ENCODE measurements around the gene MARS1. TPM values are rescaled to one million over a fixed set of nuclear protein-coding genes. Genes with fewer than 3 reads are reported as not detected.

The MARS1 gene
- total RNA-seq, 4 donors from 2014 or later = 53.2 to 81.0 (median 62.7) TPM

DNA sequence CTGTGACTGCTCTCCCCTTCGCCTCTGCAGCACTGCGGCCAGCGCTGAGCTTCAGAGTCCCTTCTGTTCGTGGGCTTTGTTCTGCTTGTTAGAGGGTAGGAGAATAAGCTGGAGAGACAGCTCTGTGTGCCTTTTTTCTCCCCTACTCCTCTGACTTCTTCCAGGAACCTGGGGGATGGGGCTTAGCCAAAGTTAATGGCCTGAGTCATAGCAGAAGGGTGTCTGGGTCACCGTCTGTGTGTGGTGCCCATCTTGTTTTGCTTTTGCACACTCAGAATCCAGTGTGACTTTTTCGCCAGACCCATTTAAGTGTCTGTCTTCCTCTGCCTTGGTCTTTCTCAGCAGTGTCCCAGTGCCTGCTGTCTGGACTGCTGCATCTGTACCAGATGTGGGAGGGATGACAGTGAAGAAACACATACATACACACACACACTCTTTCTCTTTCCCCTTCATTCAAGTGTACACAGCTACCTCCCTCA, 65.0 kb downstream of the MARS1 start:
- peaks cover 10 to 16% (median 16%) of the 10 kb centered on the region in 4 donors for H3K4me1 ChIP-seq
- TF ChIP-seq CTCF (IDR thresholded peaks at IDR 0.05) (no peak), POLR2AphosphoS5 (IDR thresholded peaks at IDR 0.05) (no peak), EP300 (IDR thresholded peaks at IDR 0.05) (no peak), POLR2A (IDR thresholded peaks at IDR 0.05; ENCODE audit: low read depth) (no peak)
- 65% methylated on average over 6 of the region's 6 CpGs for WGBS
- no peaks in the 10 kb centered on the region for H3K36me3 ChIP-seq
- no peaks in the 10 kb centered on the region for H3K9me3 ChIP-seq
- peaks cover 0 to 27% (median 3%) of the 10 kb centered on the region in 4 donors for H3K27me3 ChIP-seq
- H3K4me3 ChIP-seq = no peak overlapping the region
- H3K27ac ChIP-seq (replicated peaks in 1 of 4) = no peak overlapping the region
- intact Hi-C loops (cut with DNase I) = no loop called here
- DNase-seq (ENCODE audit: extremely low spot score) = no peak

DNA sequence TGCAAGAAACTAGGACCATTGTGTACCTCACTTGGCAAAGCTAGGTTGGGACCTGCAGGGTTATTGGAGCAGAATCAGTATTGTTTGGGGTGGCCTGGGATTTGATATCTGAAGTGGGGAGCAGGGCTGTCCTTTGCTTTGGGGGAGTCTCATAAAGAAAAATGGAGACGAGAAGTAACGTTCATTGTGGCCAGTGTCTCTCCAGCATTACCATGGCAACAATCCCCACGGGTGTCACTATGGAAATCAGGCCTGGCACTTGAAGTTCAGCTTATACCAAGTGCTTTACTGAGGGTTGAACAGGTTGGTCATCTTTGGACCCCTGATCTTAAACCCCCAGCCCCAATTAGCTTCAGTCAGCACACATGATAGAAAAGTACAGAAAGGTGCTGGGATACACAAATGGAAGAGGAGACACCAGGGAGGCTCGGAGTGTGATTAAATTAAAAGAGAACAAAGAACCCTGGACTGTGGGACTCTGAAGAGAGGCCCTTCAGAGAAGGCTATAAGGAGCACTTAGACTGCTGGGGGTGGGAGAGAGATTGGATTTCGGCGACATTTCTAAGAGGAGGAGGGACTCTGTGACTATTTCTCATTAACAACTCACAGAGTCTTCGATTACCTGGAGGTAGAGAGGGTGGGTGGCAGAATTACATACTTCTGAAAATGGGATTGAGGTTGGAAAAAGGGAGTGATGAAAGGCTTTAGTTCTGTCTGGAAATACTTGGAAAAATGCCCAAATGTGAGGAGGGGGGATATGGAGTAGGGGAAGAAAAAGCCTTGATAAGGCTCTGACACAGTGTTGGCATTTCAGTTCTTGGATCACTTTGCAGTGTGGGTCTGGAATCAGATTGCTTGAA, 65.7 kb downstream of the MARS1 start:
- Histone ChIP-seq H3K27me3 (peaks cover 0 to 24% (median 3%) of the 10 kb centered on the region in 4 donors), H3K4me1 (peaks cover 10 to 16% (median 16%) of the 10 kb centered on the region in 4 donors), H3K27ac (replicated peaks in 1 of 4) (no peak overlapping the region), H3K36me3 (no peaks in the 10 kb centered on the region), H3K4me3 (no peak overlapping the region), H3K9me3 (no peaks in the 10 kb centered on the region)
- no peak for DNase-seq (ENCODE audit: extremely low spot score)
- intact Hi-C loops (cut with DNase I) = no loop called here
- 69% methylated on average over 7 of the region's 7 CpGs for WGBS
- TF ChIP-seq EP300 (IDR thresholded peaks at IDR 0.05) = no peak
- no peak for TF ChIP-seq CTCF (IDR thresholded peaks at IDR 0.05)
- TF ChIP-seq POLR2AphosphoS5 (IDR thresholded peaks at IDR 0.05) = no peak
- TF ChIP-seq POLR2A (IDR thresholded peaks at IDR 0.05; ENCODE audit: low read depth) = no peak

DNA sequence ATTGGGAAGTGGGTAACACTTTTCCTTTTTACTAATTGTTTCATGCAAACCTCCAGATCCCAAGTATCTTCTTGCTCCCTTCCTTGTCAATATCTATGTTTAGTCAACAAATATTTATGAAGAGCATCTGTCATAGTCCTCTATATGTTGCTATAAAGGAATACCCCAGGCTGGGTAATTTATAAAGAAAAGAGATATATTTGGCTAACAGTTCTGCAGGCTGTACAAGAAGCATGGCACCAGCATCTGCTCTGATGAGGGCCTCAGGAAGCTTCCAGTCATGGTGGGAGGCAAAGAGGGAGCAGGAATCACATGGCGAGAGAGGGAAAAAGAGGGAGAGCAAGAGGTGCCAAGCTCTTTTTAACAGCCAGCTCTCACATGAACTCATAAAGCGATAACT, 66.6 kb downstream of the MARS1 start:
- no peak overlapping the region for H3K4me3 ChIP-seq
- intact Hi-C loops (cut with DNase I) = no loop called here
- peaks cover 8 to 13% (median 12%) of the 10 kb centered on the region in 4 donors for H3K4me1 ChIP-seq
- no peak overlapping the region for H3K27ac ChIP-seq (replicated peaks in 1 of 4)
- peaks cover 0 to 15% (median 3%) of the 10 kb centered on the region in 4 donors for H3K27me3 ChIP-seq
- TF ChIP-seq CTCF (IDR thresholded peaks at IDR 0.05) (no peak), POLR2A (IDR thresholded peaks at IDR 0.05; ENCODE audit: low read depth) (no peak), EP300 (IDR thresholded peaks at IDR 0.05) (no peak), POLR2AphosphoS5 (IDR thresholded peaks at IDR 0.05) (no peak)
- DNase-seq (ENCODE audit: extremely low spot score) = no peak
- no peaks in the 10 kb centered on the region for H3K36me3 ChIP-seq
- H3K9me3 ChIP-seq = no peaks in the 10 kb centered on the region
- WGBS = 92% methylated on average over 2 of the region's 2 CpGs

GRCh38 chr12:57554897-57555296, 67.0 kb downstream of the MARS1 start:
- Histone ChIP-seq H3K9me3 (no peaks in the 10 kb centered on the region), H3K36me3 (no peaks in the 10 kb centered on the region), H3K27ac (replicated peaks in 1 of 4) (no peak overlapping the region), H3K27me3 (peaks cover 0 to 10% (median 2%) of the 10 kb centered on the region in 4 donors), H3K4me1 (peaks cover 4 to 9% (median 8%) of the 10 kb centered on the region in 4 donors), H3K4me3 (no peak overlapping the region)
- WGBS = 100% methylated on average over 1 of the region's 1 CpG
- DNase-seq (ENCODE audit: extremely low spot score) = no peak
- TF ChIP-seq POLR2AphosphoS5 (IDR thresholded peaks at IDR 0.05) = no peak
- TF ChIP-seq EP300 (IDR thresholded peaks at IDR 0.05) = no peak
- intact Hi-C loops (cut with DNase I) = no loop called here

- H3K4me3 ChIP-seq = no peak overlapping the region
- no peaks in the 10 kb centered on the region for H3K9me3 ChIP-seq
- H3K27me3 ChIP-seq = no peaks in the 10 kb centered on the region
- H3K4me1 ChIP-seq = no peaks in the 10 kb centered on the region
- intact Hi-C loops (cut with DNase I) = no loop called here
- DNase-seq (ENCODE audit: extremely low spot score) = no peak
- no peaks in the 10 kb centered on the region for H3K36me3 ChIP-seq
- no peak overlapping the region for H3K27ac ChIP-seq (replicated peaks in 1 of 4)
- TF ChIP-seq POLR2A (IDR thresholded peaks at IDR 0.05; ENCODE audit: low read depth) (no peak), CTCF (IDR thresholded peaks at IDR 0.05) (no peak), POLR2AphosphoS5 (IDR thresholded peaks at IDR 0.05) (no peak), EP300 (IDR thresholded peaks at IDR 0.05) (no peak)
- WGBS = 89% methylated on average over 4 of the region's 4 CpGs
These were observed 71.0 kb downstream of the MARS1 start for GRCh38 chr12:57558864-57559263.

All from esophagus muscularis mucosa (tissue), 4 donors.